AG08395 (cell line): ENCODE results near the gene NNT.
"Not testable (repeated sequence)": the region's sequence is repeated elsewhere in the genome, so short reads cannot be mapped to it uniquely, and the experiment has no call there.

Experiments used
- DNase-seq: peaks from one replicate; pipeline ENCODE4 v3.0.0; 2012; ENCODE audit warnings: mixed read lengths, low spot score

The NNT gene

GRCh38 chr5:43602461-43603343 lies at the start of gene NNT:
NNT (plus strand) TSS chr5:43603180; CDS start chr5:43609196, 6,016 bp downstream.
- DNase-seq: peak; percentile 55

- no peak for DNase-seq
Measured at GRCh38 chr5:43553381-43553780, 49.6 kb upstream of the NNT start.

- DNase-seq: no peak
Measured at GRCh38 chr5:43554497-43554896, 48.5 kb upstream of the NNT start.

- peak; percentile 52 for DNase-seq
Measured at GRCh38 chr5:43555895-43556606, 46.9 kb upstream of the NNT start.

DNA sequence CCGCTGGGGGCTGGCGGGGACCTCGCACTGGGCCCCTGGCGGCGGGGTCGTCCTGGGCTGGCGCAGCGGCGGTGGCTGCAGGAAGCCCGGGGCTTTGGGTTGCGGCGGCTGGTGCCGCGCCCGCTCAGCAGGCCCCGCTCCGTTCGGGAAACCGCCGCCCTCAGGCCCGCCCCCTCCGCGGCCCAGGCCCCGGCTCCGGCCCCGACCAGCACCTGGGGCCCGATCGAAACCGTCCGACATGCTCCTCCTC lies 46.4 kb upstream of the NNT start:
- not testable (repeated sequence) for DNase-seq

- DNase-seq: peak; percentile 88
Measured at GRCh38 chr5:43556857-43557542, 46.0 kb upstream of the NNT start, which contains the start of gene PAIP1. PAIP1 (minus strand) TSS chr5:43557077; CDS start chr5:43556846, 231 bp downstream.

GRCh38 chr5:43560128-43560527 lies 42.9 kb upstream of the NNT start:
- no peak for DNase-seq

- DNase-seq: no peak
Measured at GRCh38 chr5:43561356-43561755, 41.6 kb upstream of the NNT start.

DNA sequence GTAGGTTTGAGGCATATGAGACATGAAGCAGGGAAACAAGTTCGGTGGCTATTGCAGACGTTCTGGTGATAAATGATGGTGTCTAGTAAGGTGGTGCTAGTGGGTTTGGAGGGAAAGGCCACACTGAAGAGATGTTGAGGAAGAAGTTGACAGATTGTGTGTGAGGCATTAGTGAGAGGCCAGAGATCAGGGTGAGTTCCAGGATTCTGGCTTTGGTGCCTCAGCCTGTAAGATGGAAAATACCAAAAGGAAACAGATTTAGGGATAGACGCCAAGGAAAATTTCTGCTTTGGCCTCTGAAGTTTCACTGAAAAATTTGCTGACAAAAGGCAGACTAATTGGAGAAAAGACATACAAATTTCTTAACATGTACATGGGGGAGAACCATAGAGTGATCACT lies 39.7 kb upstream of the NNT start:
- no peak for DNase-seq

DNA sequence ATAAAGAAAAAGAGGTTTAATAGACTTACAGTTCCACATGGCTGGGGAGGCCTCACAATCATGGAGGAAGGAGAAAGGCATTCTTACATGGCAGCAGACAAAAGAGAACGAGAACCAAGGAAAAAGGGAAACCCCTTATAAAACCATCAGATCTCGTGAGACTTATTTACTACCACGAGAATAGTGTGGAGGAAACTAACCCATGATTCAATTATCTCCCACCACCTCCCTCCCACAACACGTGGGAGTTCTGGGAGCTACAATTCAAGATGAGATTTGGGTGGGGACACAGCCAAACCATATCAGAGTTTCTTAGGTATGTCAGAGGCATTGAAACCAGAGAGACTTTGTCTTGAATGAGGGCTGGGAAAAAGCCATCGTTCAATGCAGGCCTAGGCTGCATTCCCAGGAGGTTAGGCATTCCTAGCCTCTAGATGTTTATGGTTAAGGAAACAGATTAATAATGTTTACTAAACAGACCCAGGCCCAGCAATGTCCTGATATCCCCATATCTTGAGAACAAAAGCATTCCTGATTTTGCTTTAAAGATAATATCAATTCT lies 38.6 kb upstream of the NNT start:
- no peak for DNase-seq

GRCh38 chr5:43565043-43565442 lies 37.9 kb upstream of the NNT start:
- DNase-seq: no peak

DNA sequence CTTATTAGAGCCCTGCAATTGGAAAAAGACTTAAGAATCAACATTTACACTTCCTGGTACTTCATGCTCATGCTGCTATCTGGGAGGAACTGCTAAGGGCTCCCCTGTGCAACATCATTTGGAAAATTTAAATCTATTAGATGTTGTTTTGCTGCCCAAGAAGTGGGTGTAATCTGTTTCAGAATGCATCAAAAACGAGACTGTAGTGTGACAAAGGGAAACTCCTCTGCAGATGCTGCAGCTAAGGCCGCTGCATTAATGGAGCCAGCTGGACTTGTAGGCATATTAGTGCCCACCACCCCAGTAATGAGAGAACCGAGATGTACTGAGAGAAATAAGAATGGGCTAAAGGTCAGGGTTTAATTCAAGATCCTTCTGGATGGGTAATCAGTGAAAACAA lies 35.0 kb upstream of the NNT start:
- DNase-seq: no peak

GRCh38 chr5:43569236-43569746 lies 33.7 kb upstream of the NNT start:
- DNase-seq: no peak

DNA sequence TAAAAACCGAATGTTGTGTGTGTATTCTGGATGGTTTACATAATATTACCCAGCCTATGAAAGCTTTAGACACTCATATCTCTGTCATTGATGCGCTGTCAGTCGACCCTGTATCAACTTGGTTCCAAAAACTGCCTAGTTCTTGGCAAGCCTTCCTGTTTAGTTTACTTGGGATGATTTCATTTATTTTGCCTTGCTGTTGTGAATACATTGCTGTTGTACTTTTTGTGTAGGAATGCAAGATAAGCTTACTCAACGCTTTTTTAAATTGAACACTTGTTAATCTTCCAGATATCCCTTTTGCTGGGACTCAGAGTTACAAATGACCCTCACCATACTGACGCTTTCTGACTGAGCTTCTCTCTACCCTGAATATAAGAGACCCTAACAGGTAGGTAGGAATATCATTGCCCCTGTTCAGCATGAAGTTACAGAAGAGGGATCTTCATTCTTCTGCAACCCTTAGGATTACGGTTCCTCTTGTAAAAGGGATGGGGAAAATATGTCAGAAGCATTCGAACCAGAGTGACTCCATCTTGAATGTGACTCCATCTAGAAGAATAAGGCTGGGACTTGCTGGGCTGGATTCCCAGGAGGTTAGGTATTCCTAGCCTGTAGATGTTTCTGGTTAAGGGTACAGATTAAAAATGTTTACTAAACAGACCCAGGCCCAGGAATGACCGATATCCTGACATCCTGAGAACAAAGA lies 32.4 kb upstream of the NNT start:
- DNase-seq: no peak

DNA sequence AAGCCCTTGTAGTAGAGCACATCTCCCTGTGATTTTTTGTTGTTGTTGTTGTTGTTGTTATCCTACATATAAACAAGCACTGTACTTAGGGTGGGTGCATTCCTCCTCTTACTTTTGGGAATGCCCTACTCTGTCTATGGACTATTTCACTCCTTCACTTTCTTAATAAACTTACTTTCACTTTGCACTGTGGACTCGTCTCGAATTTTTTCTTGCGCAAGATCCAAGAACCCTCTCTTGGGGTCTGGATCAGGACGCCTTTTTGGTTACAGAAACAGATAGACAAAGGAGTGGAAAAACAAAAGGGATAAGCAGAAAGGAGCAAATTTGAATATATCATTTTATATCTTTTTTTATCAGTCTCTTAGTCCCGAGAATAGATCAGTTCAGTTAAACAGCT lies 31.7 kb upstream of the NNT start:
- no peak for DNase-seq

- DNase-seq: no peak
Measured at GRCh38 chr5:43572357-43572756, 30.6 kb upstream of the NNT start.

DNA sequence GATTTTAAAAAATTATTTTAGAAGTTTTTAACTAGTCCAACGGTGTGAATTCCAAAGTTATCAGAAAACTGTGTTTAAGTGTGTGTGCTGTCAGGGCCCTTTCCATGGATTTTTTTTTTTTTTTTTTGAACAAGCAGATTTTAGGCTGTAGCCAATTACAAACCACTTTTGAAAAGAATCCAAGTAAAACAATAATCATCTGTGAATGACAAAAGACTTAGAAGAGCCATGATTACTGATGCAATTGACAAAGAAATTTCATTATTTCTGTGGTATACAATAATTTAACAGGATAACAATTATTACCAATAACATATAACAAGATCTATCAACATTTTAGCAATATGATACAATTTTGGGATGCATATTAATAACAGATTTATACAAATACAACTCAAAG lies 29.9 kb upstream of the NNT start:
- DNase-seq: no peak

DNA sequence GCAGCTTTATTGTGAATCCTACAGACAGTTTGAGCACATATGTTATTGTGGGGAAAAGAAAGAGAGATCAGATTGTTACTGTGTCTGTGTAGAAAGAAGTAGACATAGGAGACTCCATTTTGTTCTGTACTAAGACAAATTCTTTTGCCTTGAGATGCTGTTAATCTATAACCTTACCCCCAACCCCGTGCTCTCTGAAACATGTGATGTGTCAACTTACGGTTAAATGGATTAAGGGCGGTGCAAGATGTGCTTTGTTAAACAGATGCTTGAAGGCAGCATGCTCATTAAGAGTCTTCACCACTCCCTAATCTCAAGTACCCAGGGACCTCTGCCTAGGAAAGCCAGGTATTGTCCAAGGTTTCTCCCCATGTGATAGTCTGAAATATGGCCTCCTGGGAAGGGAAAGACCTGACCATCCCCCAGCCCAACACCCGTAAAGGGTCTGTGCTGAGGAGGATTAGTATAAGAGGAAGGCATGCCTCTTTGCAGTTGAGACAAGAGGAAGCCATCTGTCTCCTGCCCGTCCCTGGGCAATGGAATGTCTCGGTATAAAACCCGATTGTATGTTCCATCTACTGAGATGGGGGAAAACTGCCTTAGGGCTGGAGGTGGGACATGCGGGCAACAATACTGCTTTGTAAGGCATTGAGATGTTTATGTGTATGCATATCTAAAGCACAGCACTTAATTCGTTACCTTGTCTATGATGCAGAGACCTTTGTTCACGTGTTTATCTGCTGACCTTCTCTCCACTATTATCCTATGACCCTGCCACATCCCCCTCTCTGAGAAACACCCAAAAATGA lies 22.4 kb upstream of the NNT start:
- DNase-seq: not testable (repeated sequence)

- no peak for DNase-seq
Measured at GRCh38 chr5:43581398-43581797, 21.6 kb upstream of the NNT start.

DNA sequence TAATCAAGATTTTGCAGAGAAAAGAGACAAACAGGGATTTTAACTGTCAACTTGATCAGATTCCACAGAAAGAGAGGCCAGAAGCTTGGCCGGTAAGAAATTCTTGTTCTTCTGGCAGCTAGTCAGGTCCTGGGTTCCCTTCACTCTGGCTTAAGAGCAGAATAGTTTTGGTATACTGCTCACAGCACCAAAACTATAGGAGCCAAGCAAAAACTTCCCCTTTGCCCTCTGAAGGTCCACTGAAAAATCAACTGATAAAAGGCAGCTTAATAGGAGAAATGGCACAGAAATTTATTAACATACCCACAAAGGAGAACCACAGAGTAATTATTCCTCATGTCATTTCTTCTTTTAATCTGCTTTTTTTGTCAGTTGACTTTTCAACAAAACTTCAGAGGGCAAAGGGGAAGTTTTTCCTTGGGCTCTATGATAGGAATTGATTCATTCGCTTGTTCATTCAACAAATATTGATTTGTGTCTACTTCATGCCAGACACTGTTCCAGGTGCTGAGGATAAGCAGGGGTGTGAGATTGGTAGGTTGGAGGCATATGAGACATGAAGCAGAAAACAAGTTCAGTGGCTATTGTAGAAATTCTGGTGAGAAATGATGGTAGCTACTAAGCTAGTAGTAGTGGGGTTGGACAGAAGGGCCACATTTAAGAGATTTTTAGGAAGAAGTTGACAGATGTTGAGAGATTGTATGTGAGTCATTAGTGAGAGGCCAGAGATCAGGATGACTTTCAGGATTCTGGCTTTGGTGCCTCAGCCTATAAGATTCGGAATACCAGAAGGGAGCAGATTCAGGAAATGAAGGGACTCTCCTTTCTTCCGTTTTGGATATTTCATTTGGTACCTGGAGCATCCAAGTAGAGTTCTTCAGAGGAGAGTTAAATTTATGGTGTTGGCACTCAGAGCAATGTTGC lies 20.6 kb upstream of the NNT start:
- no peak for DNase-seq
